ENCODE measurements around the gene KRT2.

KRT2 gene

DNA sequence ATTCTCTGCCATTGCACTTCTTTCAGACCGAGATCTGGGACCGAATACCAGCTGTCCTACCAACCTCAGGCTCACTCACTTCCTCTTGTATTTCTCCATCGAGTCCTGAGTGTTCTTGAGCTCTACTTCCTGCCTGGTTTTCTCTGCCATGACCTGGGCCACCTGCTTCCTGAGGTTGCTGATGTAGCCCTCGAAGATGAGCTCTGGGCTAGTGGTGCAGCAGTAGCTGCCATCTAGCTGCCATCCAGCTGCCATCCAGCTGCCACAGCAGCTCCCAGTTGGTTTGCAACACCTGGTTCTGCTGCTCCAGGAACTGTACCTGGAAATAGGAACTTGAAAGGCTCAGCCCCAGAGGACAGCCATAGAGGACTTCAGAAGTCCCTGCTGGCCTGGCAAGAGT lies 18.6 kb downstream of the KRT2 start:
- H3K9me3 Mint-ChIP-seq: no peaks in the 10 kb centered on the region
- DNase-seq (ENCODE audit: low spot score): no peak
- H3K4me1 Mint-ChIP-seq (ENCODE audit: low read depth): peaks cover 30% of the 10 kb centered on the region
- no peak overlapping the region for H3K27ac Mint-ChIP-seq
- H3K27me3 Mint-ChIP-seq (ENCODE audit: low read depth): peaks cover 5% of the 10 kb centered on the region
- no peaks in the 10 kb centered on the region for H3K36me3 Mint-ChIP-seq (ENCODE audit: low read depth)
- peak overlapping the region; percentile 34 for H3K4me3 Mint-ChIP-seq

- no peak overlapping the region for H3K4me3 Mint-ChIP-seq
- no peaks in the 10 kb centered on the region for H3K36me3 Mint-ChIP-seq (ENCODE audit: low read depth)
- DNase-seq (ENCODE audit: low spot score): no peak
- no peak overlapping the region for H3K27ac Mint-ChIP-seq
- H3K9me3 Mint-ChIP-seq: no peaks in the 10 kb centered on the region
- H3K27me3 Mint-ChIP-seq (ENCODE audit: low read depth): peaks cover 2% of the 10 kb centered on the region
- H3K4me1 Mint-ChIP-seq (ENCODE audit: low read depth): peaks cover 32% of the 10 kb centered on the region
Measured at GRCh38 chr12:52632656-52633055, 19.4 kb downstream of the KRT2 start.

- Mint-ChIP-seq H3K27me3 (ENCODE audit: low read depth) (no peaks in the 10 kb centered on the region), H3K9me3 (no peaks in the 10 kb centered on the region), H3K36me3 (ENCODE audit: low read depth) (no peaks in the 10 kb centered on the region), H3K27ac (no peak overlapping the region), H3K4me3 (no peak overlapping the region), H3K4me1 (ENCODE audit: low read depth) (peaks cover 34% of the 10 kb centered on the region)
- no peak for DNase-seq (ENCODE audit: low spot score)
Measured at GRCh38 chr12:52631676-52632459, 20.1 kb downstream of the KRT2 start.

GRCh38 chr12:52631264-52631663 lies 20.7 kb downstream of the KRT2 start:
- no peak for DNase-seq (ENCODE audit: low spot score)
- Mint-ChIP-seq H3K4me1 (ENCODE audit: low read depth) (peaks cover 32% of the 10 kb centered on the region), H3K27ac (no peak overlapping the region), H3K27me3 (ENCODE audit: low read depth) (no peaks in the 10 kb centered on the region), H3K9me3 (no peaks in the 10 kb centered on the region), H3K4me3 (no peak overlapping the region), H3K36me3 (ENCODE audit: low read depth) (no peaks in the 10 kb centered on the region)

DNA sequence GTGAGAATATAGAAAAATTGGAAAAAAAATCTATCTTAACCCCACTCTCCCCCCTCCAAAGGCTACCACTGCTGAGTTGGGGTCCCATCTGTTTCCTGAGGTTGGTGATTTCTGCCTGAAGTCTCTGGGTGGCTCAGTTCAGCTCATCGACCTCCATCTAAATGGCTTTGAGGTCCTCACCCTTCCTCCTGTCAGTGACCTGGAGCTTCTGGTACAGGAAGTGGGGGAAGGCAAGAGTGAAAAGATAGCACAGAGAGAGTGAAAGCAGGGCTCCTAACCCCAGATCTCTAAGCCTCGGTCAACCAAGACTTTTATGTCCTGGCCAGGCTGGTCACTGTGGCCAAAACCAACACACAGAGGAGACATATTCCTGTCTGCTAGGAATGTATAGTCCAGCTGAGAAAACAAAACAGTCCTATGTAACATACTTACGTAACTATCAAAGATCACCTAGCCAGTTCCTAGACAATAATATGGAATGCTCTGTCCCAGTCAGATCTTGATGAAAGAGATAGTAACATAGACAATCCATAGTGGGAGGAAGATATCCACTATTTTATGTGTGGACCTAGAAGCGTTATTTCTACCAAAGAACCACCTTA lies 21.3 kb downstream of the KRT2 start:
- Mint-ChIP-seq H3K4me1 (ENCODE audit: low read depth) (peaks cover 30% of the 10 kb centered on the region), H3K4me3 (peak overlapping the region; percentile 40), H3K27ac (no peak overlapping the region), H3K27me3 (ENCODE audit: low read depth) (peaks cover 2% of the 10 kb centered on the region), H3K36me3 (ENCODE audit: low read depth) (no peaks in the 10 kb centered on the region), H3K9me3 (no peaks in the 10 kb centered on the region)
- DNase-seq (ENCODE audit: low spot score): no peak

GRCh38 chr12:52630008-52630500 lies 22.0 kb downstream of the KRT2 start:
- no peaks in the 10 kb centered on the region for H3K9me3 Mint-ChIP-seq
- H3K36me3 Mint-ChIP-seq (ENCODE audit: low read depth): no peaks in the 10 kb centered on the region
- no peak overlapping the region for H3K4me3 Mint-ChIP-seq
- peaks cover 30% of the 10 kb centered on the region for H3K4me1 Mint-ChIP-seq (ENCODE audit: low read depth)
- H3K27ac Mint-ChIP-seq: no peak overlapping the region
- H3K27me3 Mint-ChIP-seq (ENCODE audit: low read depth): peaks cover 5% of the 10 kb centered on the region
- DNase-seq (ENCODE audit: low spot score): no peak

GRCh38 chr12:52629281-52630007 lies 22.6 kb downstream of the KRT2 start:
- DNase-seq (ENCODE audit: low spot score): no peak
- Mint-ChIP-seq H3K9me3 (no peaks in the 10 kb centered on the region), H3K4me3 (no peak overlapping the region), H3K36me3 (ENCODE audit: low read depth) (no peaks in the 10 kb centered on the region), H3K27ac (no peak overlapping the region), H3K27me3 (ENCODE audit: low read depth) (peaks cover 7% of the 10 kb centered on the region), H3K4me1 (ENCODE audit: low read depth) (peaks cover 30% of the 10 kb centered on the region)

GRCh38 chr12:52628841-52629240 lies 23.2 kb downstream of the KRT2 start:
- H3K4me1 Mint-ChIP-seq (ENCODE audit: low read depth): peaks cover 25% of the 10 kb centered on the region
- no peak overlapping the region for H3K4me3 Mint-ChIP-seq
- no peak overlapping the region for H3K27ac Mint-ChIP-seq
- H3K27me3 Mint-ChIP-seq (ENCODE audit: low read depth): peaks cover 8% of the 10 kb centered on the region
- no peak for DNase-seq (ENCODE audit: low spot score)
- H3K36me3 Mint-ChIP-seq (ENCODE audit: low read depth): no peaks in the 10 kb centered on the region
- H3K9me3 Mint-ChIP-seq: no peaks in the 10 kb centered on the region

DNA sequence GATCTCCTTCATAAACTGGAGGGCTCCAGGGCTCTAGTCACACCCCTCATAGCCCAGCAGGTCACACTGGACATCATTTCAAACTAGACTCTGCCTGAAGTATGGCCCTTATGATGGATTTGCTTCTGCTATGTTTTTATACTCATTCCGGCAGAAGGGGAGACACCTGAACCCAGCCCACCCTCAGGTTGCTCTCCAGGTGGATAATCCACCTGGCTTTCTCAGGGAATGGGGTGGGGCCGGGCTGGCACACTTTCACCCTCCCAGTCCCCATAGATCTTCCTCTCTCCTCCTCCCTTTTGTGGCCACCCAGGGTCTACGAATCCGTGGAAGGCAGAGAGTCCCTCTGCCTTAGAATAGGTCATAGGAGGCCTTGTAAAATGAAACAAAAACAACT lies 23.9 kb downstream of the KRT2 start:
- Mint-ChIP-seq H3K27me3 (ENCODE audit: low read depth) (peaks cover 10% of the 10 kb centered on the region), H3K4me3 (no peak overlapping the region), H3K27ac (no peak overlapping the region), H3K4me1 (ENCODE audit: low read depth) (peaks cover 19% of the 10 kb centered on the region), H3K36me3 (ENCODE audit: low read depth) (no peaks in the 10 kb centered on the region), H3K9me3 (no peaks in the 10 kb centered on the region)
- no peak for DNase-seq (ENCODE audit: low spot score)

- no peak for DNase-seq (ENCODE audit: low spot score)
- Mint-ChIP-seq H3K4me3 (no peak overlapping the region), H3K27ac (no peak overlapping the region)
Measured at GRCh38 chr12:52627395-52628110, 24.5 kb downstream of the KRT2 start.

GRCh38 chr12:52622349-52622748 lies 29.7 kb downstream of the KRT2 start:
- H3K4me3 Mint-ChIP-seq: no peak overlapping the region
- no peak for DNase-seq (ENCODE audit: low spot score)
- no peaks in the 10 kb centered on the region for H3K9me3 Mint-ChIP-seq
- H3K36me3 Mint-ChIP-seq (ENCODE audit: low read depth): no peaks in the 10 kb centered on the region
- H3K27me3 Mint-ChIP-seq (ENCODE audit: low read depth): peaks cover 13% of the 10 kb centered on the region
- peaks cover 4% of the 10 kb centered on the region for H3K4me1 Mint-ChIP-seq (ENCODE audit: low read depth)
- no peak overlapping the region for H3K27ac Mint-ChIP-seq

More at GRCh38 chr12:52627395-52628110, 24.5 kb downstream of the KRT2 start:
- H3K4me1 Mint-ChIP-seq (ENCODE audit: low read depth): peaks cover 15% of the 10 kb centered on the region
- H3K27me3 Mint-ChIP-seq (ENCODE audit: low read depth): peaks cover 13% of the 10 kb centered on the region
- H3K9me3 Mint-ChIP-seq: no peaks in the 10 kb centered on the region
- no peaks in the 10 kb centered on the region for H3K36me3 Mint-ChIP-seq (ENCODE audit: low read depth)

DNA sequence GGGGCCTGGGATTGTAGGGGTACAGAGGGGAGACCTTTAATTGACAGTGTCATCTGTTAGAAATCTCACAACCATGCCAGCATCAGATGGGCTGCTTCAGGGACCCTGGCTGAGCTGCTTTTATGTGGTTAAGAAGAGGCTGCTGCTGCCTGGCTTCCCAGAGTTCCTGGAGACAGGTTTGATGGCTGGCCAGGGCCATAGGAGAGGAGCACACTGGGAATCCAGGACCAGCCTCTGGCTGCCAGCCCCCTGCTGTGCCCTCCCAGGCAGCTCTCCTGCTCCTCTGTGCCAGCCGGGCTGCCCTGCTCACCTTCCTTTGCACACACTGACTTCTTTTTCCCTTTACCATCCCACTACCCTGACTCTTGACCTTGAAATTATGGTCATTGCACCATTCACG lies 33.1 kb downstream of the KRT2 start:
- Mint-ChIP-seq H3K27me3 (ENCODE audit: low read depth) (peaks cover 5% of the 10 kb centered on the region), H3K27ac (no peak overlapping the region), H3K4me1 (ENCODE audit: low read depth) (peaks cover 7% of the 10 kb centered on the region), H3K4me3 (no peak overlapping the region), H3K9me3 (no peaks in the 10 kb centered on the region), H3K36me3 (ENCODE audit: low read depth) (no peaks in the 10 kb centered on the region)
- DNase-seq (ENCODE audit: low spot score): no peak

- Mint-ChIP-seq H3K9me3 (no peaks in the 10 kb centered on the region), H3K27me3 (ENCODE audit: low read depth) (peaks cover 3% of the 10 kb centered on the region), H3K4me3 (no peak within 1 kb of the TSS), H3K4me1 (ENCODE audit: low read depth) (peaks cover 8% of the 10 kb centered on the region), H3K27ac (no peak within 1 kb of the TSS), H3K36me3 (ENCODE audit: low read depth) (no peaks in the 10 kb centered on the region)
- no peak for DNase-seq (ENCODE audit: low spot score)
Measured at GRCh38 chr12:52618216-52618615, 33.8 kb downstream of the KRT2 start, which contains the start of gene KRT73. Gene KRT73 (minus strand): TSS chr12:52618559. CDS start chr12:52618524, 35 bp downstream.
